ENCODE results near the gene ZNF316. TPM values are rescaled to one million over a fixed set of nuclear protein-coding genes. Genes with fewer than 3 reads are reported as not detected.

The ZNF316 gene
- total RNA-seq, 2 donors from 2014 or later, result 21.4 to 29.6 TPM

DNA sequence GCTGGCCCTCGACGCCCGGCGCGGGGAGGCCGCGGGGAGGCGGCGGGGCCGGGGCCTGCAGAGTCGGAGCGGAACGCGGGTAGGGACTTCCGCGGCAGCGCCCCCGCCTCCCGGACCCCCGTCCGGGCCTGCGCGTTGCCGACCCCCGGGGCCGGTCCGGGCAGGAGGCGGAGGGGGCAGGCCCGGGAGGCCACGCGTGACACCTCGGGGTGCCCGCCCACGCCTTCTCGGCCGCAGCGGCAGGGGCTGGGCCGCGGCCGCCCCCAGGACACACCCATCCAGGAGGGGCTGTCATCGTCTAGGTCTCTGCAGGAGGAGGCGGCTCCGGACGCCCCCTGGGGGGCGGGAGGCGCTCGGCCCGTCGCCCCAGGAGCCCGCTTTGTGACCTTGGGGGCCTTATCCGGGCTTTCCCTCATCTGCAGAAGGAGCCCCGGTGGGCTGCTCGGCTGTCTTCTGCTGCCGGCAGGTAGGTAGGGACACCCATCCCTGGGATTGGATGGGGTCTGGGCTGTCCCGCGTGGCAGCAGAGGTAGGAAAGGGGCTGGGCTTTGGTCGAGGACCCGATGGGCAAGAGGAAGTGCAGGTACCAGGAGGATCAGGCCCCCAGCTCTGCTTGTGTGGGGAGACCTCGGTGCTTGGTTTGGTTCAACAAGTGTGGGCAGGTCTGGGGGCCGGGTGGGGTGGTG, 569 bp downstream of the ZNF316 start:
- no peaks in the 10 kb centered on the region for H3K4me1 ChIP-seq (ENCODE audit: control insufficient read depth, insufficient read depth, low read length)
- H3K27me3 Mint-ChIP-seq (ENCODE audit: insufficient read depth), result no peaks in the 10 kb centered on the region
- peak overlapping the region; percentile 79 for H3K4me3 ChIP-seq (ENCODE audit: low read length)
- 6 to 12% methylated on average over 12 to 60 of the region's 60 CpGs for WGBS, 2 experiments (ENCODE audit: insufficient coverage in 1 of 2, insufficient read length in 1 of 2)
- no peaks in the 10 kb centered on the region for H3K9me3 ChIP-seq (ENCODE audit: control insufficient read depth, low read length)
- DNase-seq, result peak; percentile 78
- H3K9ac ChIP-seq (ENCODE audit: extremely low read depth, low read length, poor library complexity, severe bottlenecking), result no peak overlapping the region
- no peaks in the 10 kb centered on the region for H3K9me3 Mint-ChIP-seq
- H3K36me3 Mint-ChIP-seq (ENCODE audit: low read depth), result peaks cover 26% of the 10 kb centered on the region
- H3K4me3 Mint-ChIP-seq, result peak overlapping the region; percentile 65
- H3K4me1 Mint-ChIP-seq, result peaks cover 18% of the 10 kb centered on the region
- no peaks in the 10 kb centered on the region for H3K27me3 ChIP-seq (ENCODE audit: control insufficient read depth, insufficient read depth, low read length, poor library complexity, severe bottlenecking)
- no peak overlapping the region for H3K27ac ChIP-seq (ENCODE audit: low read depth, low read length)
- no peak overlapping the region for H3K27ac Mint-ChIP-seq
- TF ChIP-seq, protein P1, sequence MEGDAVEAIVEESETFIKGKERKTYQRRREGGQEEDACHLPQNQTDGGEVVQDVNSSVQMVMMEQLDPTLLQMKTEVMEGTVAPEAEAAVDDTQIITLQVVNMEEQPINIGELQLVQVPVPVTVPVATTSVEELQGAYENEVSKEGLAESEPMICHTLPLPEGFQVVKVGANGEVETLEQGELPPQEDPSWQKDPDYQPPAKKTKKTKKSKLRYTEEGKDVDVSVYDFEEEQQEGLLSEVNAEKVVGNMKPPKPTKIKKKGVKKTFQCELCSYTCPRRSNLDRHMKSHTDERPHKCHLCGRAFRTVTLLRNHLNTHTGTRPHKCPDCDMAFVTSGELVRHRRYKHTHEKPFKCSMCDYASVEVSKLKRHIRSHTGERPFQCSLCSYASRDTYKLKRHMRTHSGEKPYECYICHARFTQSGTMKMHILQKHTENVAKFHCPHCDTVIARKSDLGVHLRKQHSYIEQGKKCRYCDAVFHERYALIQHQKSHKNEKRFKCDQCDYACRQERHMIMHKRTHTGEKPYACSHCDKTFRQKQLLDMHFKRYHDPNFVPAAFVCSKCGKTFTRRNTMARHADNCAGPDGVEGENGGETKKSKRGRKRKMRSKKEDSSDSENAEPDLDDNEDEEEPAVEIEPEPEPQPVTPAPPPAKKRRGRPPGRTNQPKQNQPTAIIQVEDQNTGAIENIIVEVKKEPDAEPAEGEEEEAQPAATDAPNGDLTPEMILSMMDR (conservative IDR thresholded peaks at IDR 0.05), result peak; percentile 64
- no peaks in the 10 kb centered on the region for H3K36me3 ChIP-seq (ENCODE audit: control insufficient read depth, insufficient read depth, low read length)

GRCh38 chr7:6639032-6639431, 1.9 kb downstream of the ZNF316 start:
- H3K36me3 Mint-ChIP-seq (ENCODE audit: low read depth), result peaks cover 32% of the 10 kb centered on the region
- Histone ChIP-seq H3K4me1 (ENCODE audit: control insufficient read depth, insufficient read depth, low read length) (no peaks in the 10 kb centered on the region), H3K27me3 (ENCODE audit: control insufficient read depth, insufficient read depth, low read length, poor library complexity, severe bottlenecking) (no peaks in the 10 kb centered on the region), H3K36me3 (ENCODE audit: control insufficient read depth, insufficient read depth, low read length) (no peaks in the 10 kb centered on the region), H3K27ac (ENCODE audit: low read depth, low read length) (no peak overlapping the region), H3K4me3 (ENCODE audit: low read length) (no peak overlapping the region), H3K9me3 (ENCODE audit: control insufficient read depth, low read length) (no peaks in the 10 kb centered on the region), H3K9ac (ENCODE audit: extremely low read depth, low read length, poor library complexity, severe bottlenecking) (no peak overlapping the region)
- peaks cover 18% of the 10 kb centered on the region for H3K4me1 Mint-ChIP-seq
- H3K27ac Mint-ChIP-seq, result peak overlapping the region; percentile 72
- peak overlapping the region; percentile 65 for H3K4me3 Mint-ChIP-seq
- no peak for DNase-seq
- no peaks in the 10 kb centered on the region for H3K9me3 Mint-ChIP-seq
- H3K27me3 Mint-ChIP-seq (ENCODE audit: insufficient read depth), result no peaks in the 10 kb centered on the region
- 93 to 97% methylated on average over 3 to 4 of the region's 4 CpGs for whole genome bisulfite sequencing, 2 experiments (ENCODE audit: insufficient coverage in 1 of 2, insufficient read length in 1 of 2)
- TF ChIP-seq, protein P1 (conservative IDR thresholded peaks at IDR 0.05), result no peak

GRCh38 chr7:6639627-6640026, 2.5 kb downstream of the ZNF316 start:
- Histone ChIP-seq H3K4me1 (ENCODE audit: control insufficient read depth, insufficient read depth, low read length) (no peaks in the 10 kb centered on the region), H3K36me3 (ENCODE audit: control insufficient read depth, insufficient read depth, low read length) (peaks cover 5% of the 10 kb centered on the region), H3K27me3 (ENCODE audit: control insufficient read depth, insufficient read depth, low read length, poor library complexity, severe bottlenecking) (no peaks in the 10 kb centered on the region), H3K9ac (ENCODE audit: extremely low read depth, low read length, poor library complexity, severe bottlenecking) (no peak overlapping the region), H3K9me3 (ENCODE audit: control insufficient read depth, low read length) (no peaks in the 10 kb centered on the region), H3K27ac (ENCODE audit: low read depth, low read length) (no peak overlapping the region), H3K4me3 (ENCODE audit: low read length) (no peak overlapping the region)
- Mint-ChIP-seq H3K27ac (peak overlapping the region; percentile 93), H3K4me3 (no peak overlapping the region), H3K9me3 (no peaks in the 10 kb centered on the region), H3K36me3 (ENCODE audit: low read depth) (peaks cover 37% of the 10 kb centered on the region), H3K27me3 (ENCODE audit: insufficient read depth) (no peaks in the 10 kb centered on the region), H3K4me1 (peaks cover 18% of the 10 kb centered on the region)
- TF ChIP-seq, protein P1 (conservative IDR thresholded peaks at IDR 0.05), result no peak
- WGBS, 2 experiments (ENCODE audit: insufficient coverage in 1 of 2, insufficient read length in 1 of 2), result 93 to 97% methylated on average over 7 to 11 of the region's 11 CpGs
- no peak for DNase-seq

Data from endodermal cell (in vitro differentiated cells).